Activated T-helper 1 cell treated with anti-CD3 and anti-CD28 coated beads, Interleukin-12 subunit alpha, Interleukin-12 subunit beta, Interleukin-2, Interleukin-4 antibody, amounts not matched to agents 30 ng/mL and 10 ng/mL and 1 ng/mL, durations not matched to agents 14 hours and 24 hours and 36 hours (primary cell): Measurements from ENCODE around the gene BNIP2. TPM values are rescaled to one million over a fixed set of nuclear protein-coding genes. Genes with fewer than 3 reads are reported as not detected.
"Not testable (repeated sequence)": the region's sequence is repeated elsewhere in the genome, so short reads cannot be mapped to it uniquely, and the experiment has no call there.

Experiments used
- DNase-seq: peaks from one replicate; pipeline ENCODE4 v3.0.0; 2021; ENCODE audit warnings: low spot score
- H3K27ac Mint-ChIP-seq: one replicate; pipeline ENCODE4 v1.8.0; 2021; ENCODE audit warnings: mild to moderate bottlenecking, mixed read lengths
- H3K27me3 Mint-ChIP-seq: one replicate; pipeline ENCODE4 v1.8.0; 2022; ENCODE audit warnings: mild to moderate bottlenecking, moderate library complexity, mixed read lengths; ENCODE audit not compliant: insufficient read depth
- H3K36me3 Mint-ChIP-seq: one replicate; pipeline ENCODE4 v1.8.0; 2021; ENCODE audit warnings: low read depth, mixed read lengths
- H3K4me1 Mint-ChIP-seq: one replicate; pipeline ENCODE4 v1.8.0; 2021; ENCODE audit warnings: low read depth, mixed read lengths
- H3K4me3 Mint-ChIP-seq: one replicate; pipeline ENCODE4 v1.8.0; 2021; ENCODE audit warnings: mild to moderate bottlenecking, moderate library complexity, mixed read lengths
- H3K9me3 Mint-ChIP-seq: one replicate; pipeline ENCODE4 v1.8.0; 2021; ENCODE audit warnings: mixed read lengths
- intact Hi-C: fragments of 100-400 bp; cut with micrococcal nuclease; formaldehyde crosslinking; loops from one replicate; pipeline ENCODE4 v1.15.1; 2024
- total RNA-seq: library from RNA; stranded (reverse); gene quantifications from 2 replicates; pipeline ENCODE4 v1.2.3, GENCODE V29; 2022

BNIP2 gene
- total RNA-seq, 1 donor from 2014 or later = 63.5 TPM

GRCh38 chr15:59703979-59704796 is 15.1 kb upstream of the BNIP2 start:
- no peaks in the 10 kb centered on the region for H3K9me3 Mint-ChIP-seq
- peaks cover 34% of the 10 kb centered on the region for H3K27me3 Mint-ChIP-seq
- H3K27ac Mint-ChIP-seq = no peak overlapping the region
- H3K4me1 Mint-ChIP-seq = no peaks in the 10 kb centered on the region
- no peaks in the 10 kb centered on the region for H3K36me3 Mint-ChIP-seq
- no peak overlapping the region for H3K4me3 Mint-ChIP-seq
- intact Hi-C loops = no loop called here
- no peak for DNase-seq

GRCh38 chr15:59702351-59702750 is 13.2 kb upstream of the BNIP2 start:
- no peak for DNase-seq
- peaks cover 36% of the 10 kb centered on the region for H3K27me3 Mint-ChIP-seq
- H3K27ac Mint-ChIP-seq = no peak overlapping the region
- intact Hi-C loops = no loop called here
- H3K4me3 Mint-ChIP-seq = no peak overlapping the region
- H3K36me3 Mint-ChIP-seq = no peaks in the 10 kb centered on the region
- H3K9me3 Mint-ChIP-seq = no peaks in the 10 kb centered on the region
- no peaks in the 10 kb centered on the region for H3K4me1 Mint-ChIP-seq

- Mint-ChIP-seq H3K27me3 (peaks cover 34% of the 10 kb centered on the region), H3K27ac (no peak overlapping the region), H3K9me3 (no peaks in the 10 kb centered on the region), H3K36me3 (no peaks in the 10 kb centered on the region), H3K4me1 (no peaks in the 10 kb centered on the region), H3K4me3 (no peak overlapping the region)
- no peak for DNase-seq
- intact Hi-C loops = no loop called here
Observed at GRCh38 chr15:59701880-59702279, 12.8 kb upstream of the BNIP2 start.

GRCh38 chr15:59699810-59700431 is 10.8 kb upstream of the BNIP2 start:
- Mint-ChIP-seq H3K27me3 (peaks cover 31% of the 10 kb centered on the region), H3K4me3 (no peak overlapping the region), H3K4me1 (no peaks in the 10 kb centered on the region), H3K27ac (no peak overlapping the region), H3K36me3 (no peaks in the 10 kb centered on the region), H3K9me3 (no peaks in the 10 kb centered on the region)
- DNase-seq = no peak
- intact Hi-C loops = no loop called here

- H3K9me3 Mint-ChIP-seq, H3K4me1 Mint-ChIP-seq, intact Hi-C loops, H3K4me3 Mint-ChIP-seq, DNase-seq, H3K27ac Mint-ChIP-seq, H3K36me3 Mint-ChIP-seq: not testable (repeated sequence)
- peaks cover 20% of the 10 kb centered on the region for H3K27me3 Mint-ChIP-seq
Observed at GRCh38 chr15:59698065-59698464, 8.9 kb upstream of the BNIP2 start.

GRCh38 chr15:59696332-59696731 is 7.2 kb upstream of the BNIP2 start:
- intact Hi-C loops = no loop called here
- Mint-ChIP-seq H3K9me3 (no peaks in the 10 kb centered on the region), H3K4me1 (no peaks in the 10 kb centered on the region), H3K36me3 (no peaks in the 10 kb centered on the region), H3K4me3 (no peak overlapping the region), H3K27ac (no peak overlapping the region), H3K27me3 (peaks cover 10% of the 10 kb centered on the region)
- no peak for DNase-seq

- no peaks in the 10 kb centered on the region for H3K9me3 Mint-ChIP-seq
- H3K4me1 Mint-ChIP-seq = peaks cover 8% of the 10 kb centered on the region
- H3K27ac Mint-ChIP-seq = no peak overlapping the region
- H3K36me3 Mint-ChIP-seq = no peaks in the 10 kb centered on the region
- intact Hi-C loops = loop anchor here (5.0 kb wide), 1 partner anchor 433 kb away; no protein-coding TSS in a partner anchor
- DNase-seq = no peak
- no peak overlapping the region for H3K4me3 Mint-ChIP-seq
- H3K27me3 Mint-ChIP-seq = peaks cover 3% of the 10 kb centered on the region
Observed at GRCh38 chr15:59694779-59695178, 5.7 kb upstream of the BNIP2 start.

GRCh38 chr15:59691194-59691805 is 2.2 kb upstream of the BNIP2 start:
- peak overlapping the region; percentile 72 for H3K4me3 Mint-ChIP-seq
- no peaks in the 10 kb centered on the region for H3K9me3 Mint-ChIP-seq
- H3K4me1 Mint-ChIP-seq = peaks cover 26% of the 10 kb centered on the region
- H3K36me3 Mint-ChIP-seq = peaks cover 8% of the 10 kb centered on the region
- intact Hi-C loops = loop anchor here (1.0 to 5.0 kb wide), 3 partner anchors 436 to 635 kb away; no protein-coding TSS in a partner anchor
- peak overlapping the region; percentile 65 for H3K27ac Mint-ChIP-seq
- no peaks in the 10 kb centered on the region for H3K27me3 Mint-ChIP-seq
- no peak for DNase-seq

- H3K36me3 Mint-ChIP-seq = peaks cover 16% of the 10 kb centered on the region
- peaks cover 37% of the 10 kb centered on the region for H3K4me1 Mint-ChIP-seq
- peak overlapping the region; percentile 91 for H3K27ac Mint-ChIP-seq
- peak; percentile 71 for DNase-seq
- peak overlapping the region; percentile 90 for H3K4me3 Mint-ChIP-seq
- no peaks in the 10 kb centered on the region for H3K27me3 Mint-ChIP-seq
- intact Hi-C loops = loop anchor here (1.0 to 10.0 kb wide), 12 partner anchors 157 to 937 kb away; partner anchors contain the start of genes ANXA2, CCNB2, ICE2 and RNF111
- no peaks in the 10 kb centered on the region for H3K9me3 Mint-ChIP-seq
Observed at GRCh38 chr15:59689626-59690236, 611 bp upstream of the BNIP2 start.

GRCh38 chr15:59688423-59688781 is 718 bp downstream of the BNIP2 start:
- intact Hi-C loops = loop anchor here (1.0 to 10.0 kb wide), 10 partner anchors 31 to 936 kb away; partner anchors contain the start of genes ANXA2, CCNB2, GTF2A2 and ICE2
- peak overlapping the region; percentile 91 for H3K27ac Mint-ChIP-seq
- peak overlapping the region; percentile 90 for H3K4me3 Mint-ChIP-seq
- no peak for DNase-seq
- H3K36me3 Mint-ChIP-seq = peaks cover 19% of the 10 kb centered on the region
- H3K9me3 Mint-ChIP-seq = no peaks in the 10 kb centered on the region
- H3K27me3 Mint-ChIP-seq = no peaks in the 10 kb centered on the region
- H3K4me1 Mint-ChIP-seq = peaks cover 46% of the 10 kb centered on the region

- H3K4me3 Mint-ChIP-seq = peak overlapping the region; percentile 90
- H3K27me3 Mint-ChIP-seq = no peaks in the 10 kb centered on the region
- H3K36me3 Mint-ChIP-seq = peaks cover 24% of the 10 kb centered on the region
- H3K9me3 Mint-ChIP-seq = no peaks in the 10 kb centered on the region
- H3K4me1 Mint-ChIP-seq = peaks cover 52% of the 10 kb centered on the region
- peak overlapping the region; percentile 91 for H3K27ac Mint-ChIP-seq
- intact Hi-C loops = loop anchor here (1.0 to 10.0 kb wide), 10 partner anchors 31 to 936 kb away; partner anchors contain the start of genes ANXA2, CCNB2, GTF2A2 and ICE2
- no peak for DNase-seq
Observed at GRCh38 chr15:59687836-59688235, 1.3 kb downstream of the BNIP2 start.

- no peaks in the 10 kb centered on the region for H3K27me3 Mint-ChIP-seq
- peaks cover 30% of the 10 kb centered on the region for H3K36me3 Mint-ChIP-seq
- peaks cover 53% of the 10 kb centered on the region for H3K4me1 Mint-ChIP-seq
- H3K4me3 Mint-ChIP-seq = peak overlapping the region; percentile 62
- no peaks in the 10 kb centered on the region for H3K9me3 Mint-ChIP-seq
- intact Hi-C loops = loop anchor here (5.0 to 10.0 kb wide), 4 partner anchors 154 to 934 kb away; partner anchors contain the start of gene RNF111
- H3K27ac Mint-ChIP-seq = peak overlapping the region; percentile 72
- DNase-seq = no peak
Observed at GRCh38 chr15:59686389-59686788, 2.7 kb downstream of the BNIP2 start.
